GM12878 (cell line): ENCODE data around the gene SQOR. TPM values are rescaled to one million over a fixed set of nuclear protein-coding genes. Genes with fewer than 3 reads are reported as not detected.

Source experiments
- ATAC-seq: fragments of 200-7000 bp; cut with Tn5 transposase; 3 replicates; pipeline ENCODE4 v1.9.1; 2020; ENCODE audit warnings: mild to moderate bottlenecking, moderate library complexity
- BruUV-seq: library from RNA; stranded (reverse); fragments of 400-500 nt; replicated peaks from 2 replicates; lab custom pipeline; 2021; lab: Mats Ljungman, UMichigan
- CTCF ChIA-PET: fragments of 300-600 bp; sonication (Branson Sonifier 250); formaldehyde crosslinking; extraction: SDS; loops from one replicate; lab custom pipeline; 2021; ENCODE audit warnings: inconsistent platforms; lab: Yijun Ruan, JAX
- POLR2A ChIA-PET: fragments of 350-600 bp; formaldehyde crosslinking; extraction: SDS; loops from one replicate; lab custom pipeline; 2021; ENCODE audit warnings: inconsistent platforms; lab: Charles Lee
- RAD21 ChIA-PET: fragments of 300-600 bp; sonication (Branson Sonifier 250); formaldehyde crosslinking; loops from one replicate; lab custom pipeline; 2023; ENCODE audit warnings: antibody characterized with exemption; ENCODE audit not compliant: unreplicated experiment; lab: Charles Lee
- SMC1A ChIA-PET: fragments of 300-600 bp; sonication (Branson Sonifier 250); formaldehyde crosslinking; loops from one replicate; lab custom pipeline; 2023; ENCODE audit not compliant: unreplicated experiment, uncharacterized antibody; lab: Charles Lee
- DNase-seq: peaks from one replicate; pipeline ENCODE4 v3.0.0-alpha.2; 2011; ENCODE audit warnings: low read depth, low spot score
- FAIRE-seq: peaks from 3 replicates; lab custom pipeline; 2011; peaks lifted over from hg19 to GRCh38; lab: Jason Lieb, UNC
- H2AFZ ChIP-seq: 2 replicates; pipeline ENCODE4 v1.6.0; 2011; ENCODE audit warnings: low read depth, low read length, control low read depth; ENCODE audit not compliant: control insufficient read depth
- H3K27ac ChIP-seq: 2 replicates; pipeline ENCODE4 v1.5.1; 2011; ENCODE audit warnings: control low read depth; ENCODE audit not compliant: control insufficient read depth, insufficient read depth
- H3K27me3 ChIP-seq, 2 experiments: replicated peaks in 1 of 2; 2 replicates each; pipeline versions ENCODE4 v1.6.0 to v1.6.1; 2011; ENCODE audit warnings: low read length in 1 of 2; ENCODE audit not compliant: control insufficient read depth in 2 of 2, insufficient read depth in 2 of 2
- H3K36me3 ChIP-seq, 2 experiments: 2 replicates each; pipeline ENCODE4 v1.5.1; 2011; ENCODE audit warnings: low read length in 1 of 2; ENCODE audit not compliant: control insufficient read depth in 2 of 2, insufficient read depth in 2 of 2
- H3K4me1 ChIP-seq: 2 replicates; pipeline ENCODE4 v1.6.1; 2011; ENCODE audit warnings: mild to moderate bottlenecking, low read length, moderate library complexity, mixed read lengths; ENCODE audit not compliant: control insufficient read depth, insufficient read depth
- H3K4me2 ChIP-seq: 2 replicates; pipeline ENCODE4 v1.6.0; 2011; ENCODE audit warnings: control low read depth; ENCODE audit not compliant: control insufficient read depth, insufficient read depth
- H3K4me3 ChIP-seq: fragments of 200-600 bp; sonication (generic); 2 replicates; pipeline ENCODE4 v1.5.1; 2016
- H3K79me2 ChIP-seq: 2 replicates; pipeline ENCODE4 v1.6.0; 2011; ENCODE audit warnings: low read length; ENCODE audit not compliant: control insufficient read depth, insufficient read depth
- H3K9ac ChIP-seq: 2 replicates; pipeline ENCODE4 v1.8.0; 2011; ENCODE audit warnings: low read length, control low read depth, mixed read lengths; ENCODE audit not compliant: control insufficient read depth, insufficient read depth
- H3K9me3 ChIP-seq: replicated peaks from 3 replicates; pipeline ENCODE4 v1.5.1; 2011; ENCODE audit warnings: mild to moderate bottlenecking, low read length; ENCODE audit not compliant: control insufficient read depth, insufficient read depth
- H4K20me1 ChIP-seq: 2 replicates; pipeline ENCODE4 v1.6.0; 2011; ENCODE audit not compliant: control insufficient read depth, insufficient read depth
- CREM ChIP-seq: IDR thresholded peaks from 2 replicates; pipeline ENCODE4 v1.6.1; 2014; ENCODE audit warnings: antibody characterized with exemption, low read depth
- EZH2 ChIP-seq: IDR thresholded peaks from 2 replicates; pipeline ENCODE4 v1.6.1; 2012; ENCODE audit warnings: low read depth, mild to moderate bottlenecking, control low read depth, inconsistent platforms, low read length, borderline replicate concordance; ENCODE audit not compliant: control insufficient read depth
- MTA2 ChIP-seq: fragments of 450-650 bp; IDR thresholded peaks from 2 replicates; pipeline ENCODE4 v1.6.1; 2016; ENCODE audit warnings: low read depth, mild to moderate bottlenecking, moderate library complexity
- NFYB ChIP-seq: IDR thresholded peaks from 2 replicates; pipeline ENCODE4 v1.6.1; 2011; ENCODE audit warnings: low read depth, mild to moderate bottlenecking, low read length, improper control_type of control experiment, moderate library complexity; ENCODE audit not compliant: insufficient read depth
- PAX8 ChIP-seq: fragments of 450-650 bp; IDR thresholded peaks from 2 replicates; pipeline ENCODE4 v1.6.1; 2017; ENCODE audit warnings: mild to moderate bottlenecking, moderate library complexity
- POU2F2 ChIP-seq: IDR thresholded peaks from 3 replicates; pipeline ENCODE4 v1.6.1; 2011; ENCODE audit warnings: low read depth, mild to moderate bottlenecking, low read length, borderline replicate concordance
- SREBF2 ChIP-seq: IDR thresholded peaks from 2 replicates; pipeline ENCODE4 v1.6.1; 2012; ENCODE audit warnings: mild to moderate bottlenecking, low read length
- USF1 ChIP-seq: IDR thresholded peaks from 2 replicates; pipeline ENCODE4 v1.6.1; 2011; ENCODE audit warnings: borderline replicate concordance, low read depth, mild to moderate bottlenecking, moderate library complexity, mixed read lengths, low read length; ENCODE audit not compliant: insufficient read depth; ENCODE audit errors: extremely low read length
- WGBS: methylation state at CpG from one replicate; pipeline ENCODE4 v1.1.6; 2016; ENCODE audit warnings: low lambda C conversion rate; ENCODE audit not compliant: insufficient replicate concordance, insufficient coverage; ENCODE audit errors: missing lambda C conversion rate; 5-methylcytosine and 5-hydroxymethylcytosine counted together
- in situ Hi-C: fragments of 300-500 bp; cut with MboI; formaldehyde crosslinking; loops from 9 replicates; pipeline ENCODE4 v1.14.3; 2018; ENCODE audit warnings: mixed read lengths
- intact Hi-C: fragments of 100-400 bp; cut with micrococcal nuclease; formaldehyde crosslinking; loops from one replicate; pipeline ENCODE4 v1.14.2; 2022; ENCODE audit not compliant: unreplicated experiment
- polyA plus RNA-seq, 11 experiments: library from polyadenylated mRNA; depleted of rRNA in 4 of 11; unstranded in 6 of 11; stranded (reverse) in 5 of 11; fragments of >200 nt; fragmentation: Nextera tagmentation in 4 of 11; fragmentation: Illumina TruSeq in 1 of 11; extraction: Ambion mirVana in 4 of 11; extraction: Trizol in 1 of 11; gene quantifications; 1 replicate in 1 of 11; 2 replicates in 10 of 11; pipeline versions ENCODE4 v1.2.1 to v1.2.3, GENCODE V29; 2011 to 2016; ENCODE audit warnings: inconsistent platforms in 2 of 11, missing spikeins in 2 of 11, low read depth in 1 of 11
- total RNA-seq, 4 experiments: library from RNA; depleted of rRNA in 3 of 4; stranded (reverse); fragments of >200 nt in 3 of 4; fragmentation: Illumina TruSeq in 1 of 4; extraction: Trizol in 1 of 4; gene quantifications; 2 replicates each; pipeline versions ENCODE4 v1.2.1 to v1.2.3, GENCODE V29; 2013 to 2021
- TF ChIP-seq, protein P1 (sequence below): IDR thresholded peaks from 2 replicates; pipeline ENCODE4 v1.6.1; 2011; ENCODE audit warnings: borderline replicate concordance, low read depth, mild to moderate bottlenecking, moderate library complexity, low read length; ENCODE audit not compliant: insufficient read depth, poor library complexity, severe bottlenecking

Gene SQOR
- total and polyA plus RNA-seq, 10 of the 15 experiments (the other 5 are each of a cell fraction or from before 2014, with no cell fraction given) = 14.5 to 74.7 (median 44.2) TPM

DNA sequence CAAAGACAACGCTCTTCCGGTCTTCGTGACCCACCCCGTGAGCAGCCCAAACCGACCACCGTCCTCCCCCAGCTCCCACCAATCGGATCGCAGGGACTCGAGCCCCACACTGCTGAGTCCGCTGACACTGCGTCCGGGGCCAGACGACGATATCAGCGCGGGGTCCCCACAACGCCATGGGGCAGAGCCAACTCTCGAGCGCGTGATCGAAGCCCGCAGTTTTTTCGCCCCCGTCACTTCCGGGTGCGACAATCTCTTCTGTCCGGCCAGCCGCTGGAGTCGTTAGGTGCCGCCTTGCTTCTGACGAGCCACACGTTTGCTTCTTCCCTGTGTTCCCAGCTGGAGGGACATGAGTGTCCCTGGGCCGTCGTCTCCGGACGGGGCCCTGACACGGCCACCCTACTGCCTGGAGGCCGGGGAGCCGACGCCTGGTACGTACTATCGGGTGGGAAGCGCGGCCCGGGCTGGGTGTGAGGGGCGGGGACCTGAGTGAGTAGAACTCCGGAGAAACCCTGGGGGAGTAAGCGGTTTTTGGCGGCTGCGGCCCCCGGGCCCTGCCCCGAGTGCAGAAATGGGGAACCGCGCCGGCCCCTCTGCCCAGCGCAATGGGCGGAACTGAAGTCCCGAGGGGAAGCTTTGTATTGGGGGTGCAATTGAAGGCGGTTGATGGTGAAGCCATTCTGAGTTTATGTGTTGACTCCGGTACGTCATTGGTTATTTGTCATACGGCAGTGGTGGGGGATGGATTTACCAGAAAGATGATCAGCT is 47.5 kb upstream of the SQOR start, which contains the start of gene BLOC1S6 (continued):
- TF ChIP-seq, protein P1, sequence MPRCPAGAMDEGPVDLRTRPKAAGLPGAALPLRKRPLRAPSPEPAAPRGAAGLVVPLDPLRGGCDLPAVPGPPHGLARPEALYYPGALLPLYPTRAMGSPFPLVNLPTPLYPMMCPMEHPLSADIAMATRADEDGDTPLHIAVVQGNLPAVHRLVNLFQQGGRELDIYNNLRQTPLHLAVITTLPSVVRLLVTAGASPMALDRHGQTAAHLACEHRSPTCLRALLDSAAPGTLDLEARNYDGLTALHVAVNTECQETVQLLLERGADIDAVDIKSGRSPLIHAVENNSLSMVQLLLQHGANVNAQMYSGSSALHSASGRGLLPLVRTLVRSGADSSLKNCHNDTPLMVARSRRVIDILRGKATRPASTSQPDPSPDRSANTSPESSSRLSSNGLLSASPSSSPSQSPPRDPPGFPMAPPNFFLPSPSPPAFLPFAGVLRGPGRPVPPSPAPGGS = no peak
- TF ChIP-seq USF1 (peak; percentile 55), NFYB (peak; percentile 71; the same call in 1 of the 2 replicates), POU2F2 (peak; percentile 83)
- TF ChIP-seq, all 136 proteins: peak for 71

- ChIA-PET POLR2A (interaction anchor here (0.5 to 2.8 kb wide), 4 partner anchors 31 to 128 kb away, joined by 3 to 17 read pairs (median 4); no protein-coding TSS in a partner anchor), CTCF (interaction anchor here (1.1 to 6.1 kb wide), 8 partner anchors 21 to 383 kb away, joined by 3 to 79 read pairs (median 6); a partner anchor contains a TSS), RAD21 (interaction anchor here (1.2 to 4.0 kb wide), 9 partner anchors 16 to 382 kb away, joined by 3 to 22 read pairs (median 4); partner anchors contain the start of gene SQOR), SMC1A (interaction anchor here (0.6 to 4.9 kb wide), 12 partner anchors 10 to 181 kb away, joined by 3 to 35 read pairs (median 8); no protein-coding TSS in a partner anchor)
- Histone ChIP-seq H3K36me3 (peaks cover 1 to 10% of the 10 kb centered on the region in 2 experiments; a peak in 2 of 4 replicates), H3K79me2 (peaks cover 63% of the 10 kb centered on the region), H4K20me1 (no peaks in the 10 kb centered on the region), H3K27me3 (no peaks in the 10 kb centered on the region), H3K9me3 (no peaks in the 10 kb centered on the region), H3K27ac (peak overlapping the region; percentile 85), H3K9ac (peak overlapping the region; percentile 97), H3K4me3 (peak overlapping the region; percentile 97), H2AFZ (peak overlapping the region; percentile 90), H3K4me2 (peak overlapping the region; percentile 99), H3K4me1 (peaks cover 4% of the 10 kb centered on the region; the same call in 1 of the 2 replicates)
- BruUV-seq = TSS peak; percentile 79
- intact Hi-C loops = loop anchor here (2.0 to 5.0 kb wide), 2 partner anchors 49 to 66 kb away; partner anchors contain the start of gene SLC30A4
- DNase-seq (no peak), ATAC-seq (no peak), FAIRE-seq (no peak)
- in situ Hi-C loops = loop anchor here (10.0 kb wide), 1 partner anchor 393 kb away; no protein-coding TSS in a partner anchor
- TF ChIP-seq PAX8 (0 out of 2 replicates have a peak, but pooled peaks have one; percentile 13), CREM (0 out of 2 replicates have a peak, but pooled peaks have one; percentile 7), EZH2 (no peak), MTA2 (no peak), SREBF2 (no peak)
- WGBS = under 1% methylated on average over 4 of the region's 4 CpGs
These were observed 47.0 kb upstream of the SQOR start for GRCh38 chr15:45587863-45588170.
